PC-9 (cell line): Measurements from ENCODE around the gene ME3. TPM values are rescaled to one million over a fixed set of nuclear protein-coding genes. Genes with fewer than 3 reads are reported as not detected.

Experiments
- BruUV-seq: library from RNA; stranded (reverse); fragments of 400-500 nt; replicated peaks from 2 replicates; lab custom pipeline; 2021; lab: Mats Ljungman, UMichigan
- CTCF ChIA-PET: fragments of 300-600 bp; sonication (Branson Sonifier 250); formaldehyde crosslinking; loops from one replicate; lab custom pipeline; 2022; ENCODE audit warnings: antibody characterized with exemption; lab: Charles Lee
- POLR2A ChIA-PET: fragments of 300-600 bp; sonication (Branson Sonifier 250); formaldehyde crosslinking; loops from one replicate; lab custom pipeline; 2022; ENCODE audit warnings: antibody characterized with exemption; ENCODE audit not compliant: unreplicated experiment; lab: Charles Lee
- DNase-seq, 2 experiments: peaks; one replicate each; pipeline versions ENCODE4 v3.0.0 to v3.0.0-alpha.2; 2015 to 2022; ENCODE audit warnings: mixed read lengths in 1 of 2
- H2AFZ ChIP-seq: fragments of 200-600 bp; sonication (generic); 2 replicates; pipeline ENCODE4 v1.8.1; 2017; ENCODE audit warnings: antibody characterized with exemption
- H3F3A ChIP-seq: fragments of 200-600 bp; sonication (generic); 2 replicates; pipeline ENCODE4 v1.8.1; 2017; ENCODE audit warnings: antibody characterized with exemption, mild to moderate bottlenecking, low read depth; ENCODE audit not compliant: insufficient read depth
- H3K27ac ChIP-seq: fragments of 200-600 bp; sonication (generic); 2 replicates; pipeline ENCODE4 v1.6.1; 2016; ENCODE audit warnings: mixed run types
- H3K27me3 ChIP-seq: fragments of 200-600 bp; sonication (generic); 2 replicates; pipeline ENCODE4 v1.6.1; 2016; ENCODE audit warnings: low read depth, mixed run types; ENCODE audit not compliant: insufficient read depth
- H3K36me3 ChIP-seq: fragments of 200-600 bp; sonication (generic); 2 replicates; pipeline ENCODE4 v1.6.1; 2016; ENCODE audit warnings: low read depth, mixed run types
- H3K4me1 ChIP-seq: fragments of 200-600 bp; sonication (generic); replicated peaks from 2 replicates; pipeline ENCODE4 v1.6.1; 2016; ENCODE audit warnings: mixed run types; ENCODE audit not compliant: insufficient read depth
- H3K4me2 ChIP-seq: fragments of 200-600 bp; sonication (generic); 2 replicates; pipeline ENCODE4 v1.6.1; 2017; ENCODE audit warnings: mixed run types
- H3K4me3 ChIP-seq: fragments of 200-600 bp; sonication (generic); 2 replicates; pipeline ENCODE4 v1.6.1; 2016; ENCODE audit warnings: mixed run types
- H3K79me2 ChIP-seq: fragments of 200-600 bp; sonication (generic); 2 replicates; pipeline ENCODE4 v1.6.1; 2017; ENCODE audit warnings: low read depth, mixed run types
- H3K9me2 ChIP-seq: fragments of 200-600 bp; sonication (generic); 2 replicates; pipeline ENCODE4 v1.8.1; 2017; ENCODE audit warnings: mild to moderate bottlenecking; ENCODE audit not compliant: insufficient read depth
- H3K9me3 ChIP-seq: fragments of 200-600 bp; sonication (generic); 2 replicates; pipeline ENCODE4 v1.8.1; 2016; ENCODE audit warnings: low read depth; ENCODE audit not compliant: insufficient read depth
- H4K20me1 ChIP-seq: fragments of 200-600 bp; sonication (generic); 2 replicates; pipeline ENCODE4 v1.8.1; 2017; ENCODE audit not compliant: insufficient read depth
- CTCF ChIP-seq: fragments of 200-600 bp; sonication (generic); conservative IDR thresholded peaks from 2 replicates; pipeline ENCODE4 v1.6.1; 2017; ENCODE audit warnings: mixed run types, antibody characterized with exemption, mild to moderate bottlenecking, moderate library complexity
- EZH2 ChIP-seq: fragments of 200-600 bp; sonication (generic); IDR thresholded peaks from 2 replicates; pipeline ENCODE4 v1.8.0; 2017; ENCODE audit warnings: antibody characterized with exemption, low read depth
- intact Hi-C: fragments of 100-400 bp; cut with micrococcal nuclease; formaldehyde crosslinking; loops from one replicate; pipeline ENCODE4 v1.10.0; 2022; ENCODE audit not compliant: unreplicated experiment
- total RNA-seq: library from RNA; stranded (reverse); gene quantifications from 2 replicates; pipeline ENCODE4 v1.2.3, GENCODE V29; 2021

Gene ME3
- total RNA-seq, 1 experiment from 2014 or later = 34.0 TPM

- no peak for DNase-seq
- Histone ChIP-seq H3K27ac (no peak overlapping the region), H3K27me3 (no peaks in the 10 kb centered on the region), H3K9me2 (no peaks in the 10 kb centered on the region), H3K4me3 (no peak overlapping the region), H3K4me1 (no peaks in the 10 kb centered on the region), H3K79me2 (no peaks in the 10 kb centered on the region), H3K36me3 (no peaks in the 10 kb centered on the region), H4K20me1 (no peaks in the 10 kb centered on the region), H3K4me2 (no peak overlapping the region), H2AFZ (no peak overlapping the region), H3K9me3 (no peaks in the 10 kb centered on the region), H3F3A (no peaks in the 10 kb centered on the region)
- ChIA-PET POLR2A (no interaction called here), CTCF (no interaction called here)
- TF ChIP-seq EZH2 (no peak), CTCF (no peak)
- BruUV-seq = no TSS peak
- intact Hi-C loops = no loop called here
These were observed 46.4 kb downstream of the ME3 start for GRCh38 chr11:86625981-86626380.

GRCh38 chr11:86625544-86625943 lies 46.9 kb downstream of the ME3 start:
- TF ChIP-seq EZH2 (no peak), CTCF (no peak)
- Histone ChIP-seq H3K9me2 (no peaks in the 10 kb centered on the region), H3K36me3 (no peaks in the 10 kb centered on the region), H3K27ac (no peak overlapping the region), H3K27me3 (no peaks in the 10 kb centered on the region), H4K20me1 (no peaks in the 10 kb centered on the region), H3K4me2 (no peak overlapping the region), H3K4me1 (no peaks in the 10 kb centered on the region), H3K4me3 (no peak overlapping the region), H3K9me3 (no peaks in the 10 kb centered on the region), H3F3A (no peaks in the 10 kb centered on the region), H2AFZ (no peak overlapping the region), H3K79me2 (no peaks in the 10 kb centered on the region)
- no peak for DNase-seq
- ChIA-PET CTCF (no interaction called here), POLR2A (no interaction called here)
- intact Hi-C loops = no loop called here
- no TSS peak for BruUV-seq

- Histone ChIP-seq H3K9me2 (no peaks in the 10 kb centered on the region), H3K79me2 (no peaks in the 10 kb centered on the region), H3K9me3 (no peaks in the 10 kb centered on the region), H3K27me3 (no peaks in the 10 kb centered on the region), H3K4me3 (no peak overlapping the region), H3F3A (no peaks in the 10 kb centered on the region), H3K36me3 (no peaks in the 10 kb centered on the region), H3K4me2 (no peak overlapping the region), H3K4me1 (no peaks in the 10 kb centered on the region), H4K20me1 (no peaks in the 10 kb centered on the region), H3K27ac (no peak overlapping the region), H2AFZ (no peak overlapping the region)
- ChIA-PET POLR2A (no interaction called here), CTCF (no interaction called here)
- no peak for DNase-seq
- TF ChIP-seq CTCF (no peak), EZH2 (no peak)
- intact Hi-C loops = no loop called here
- no TSS peak for BruUV-seq
These were observed 48.0 kb downstream of the ME3 start for GRCh38 chr11:86624366-86624765.
